NB4 (cell line): Measurements from ENCODE around the gene PCSK6.

ENCODE experiments used
- CTCF ChIP-seq: IDR thresholded peaks from one replicate; pipeline ENCODE4 v1.5.1; 2012; ENCODE audit warnings: low read depth, low read length
- MAX ChIP-seq: IDR thresholded peaks from 2 replicates; pipeline ENCODE4 v1.6.1; 2011; ENCODE audit warnings: low read depth, low read length
- MYC ChIP-seq: IDR thresholded peaks from 2 replicates; pipeline ENCODE4 v1.6.1; 2011; ENCODE audit warnings: low read depth, low read length
- POLR2A ChIP-seq: IDR thresholded peaks from 2 replicates; pipeline ENCODE4 v1.6.1; 2011; ENCODE audit warnings: mild to moderate bottlenecking; ENCODE audit not compliant: insufficient read length; ENCODE audit errors: extremely low read depth

GRCh38 chr15:101337976-101338375 lies 151.5 kb downstream of the PCSK6 start:
- TF ChIP-seq CTCF = no peak
- no peak for TF ChIP-seq POLR2A
- TF ChIP-seq MYC = no peak
- no peak for TF ChIP-seq MAX
